GM12878 (cell line): ENCODE results near the gene LRCH4. TPM values are rescaled to one million over a fixed set of nuclear protein-coding genes. Genes with fewer than 3 reads are reported as not detected.

Experiments
- ATAC-seq: fragments of 200-7000 bp; cut with Tn5 transposase; 3 replicates; pipeline ENCODE4 v1.9.1; 2020; ENCODE audit warnings: mild to moderate bottlenecking, moderate library complexity
- BruUV-seq: library from RNA; stranded (reverse); fragments of 400-500 nt; replicated peaks from 2 replicates; lab custom pipeline; 2021; lab: Mats Ljungman, UMichigan
- CTCF ChIA-PET: fragments of 300-600 bp; sonication (Branson Sonifier 250); formaldehyde crosslinking; extraction: SDS; loops from one replicate; lab custom pipeline; 2021; ENCODE audit warnings: inconsistent platforms; lab: Yijun Ruan, JAX
- POLR2A ChIA-PET: fragments of 350-600 bp; formaldehyde crosslinking; extraction: SDS; loops from one replicate; lab custom pipeline; 2021; ENCODE audit warnings: inconsistent platforms; lab: Charles Lee
- RAD21 ChIA-PET: fragments of 300-600 bp; sonication (Branson Sonifier 250); formaldehyde crosslinking; loops from one replicate; lab custom pipeline; 2023; ENCODE audit warnings: antibody characterized with exemption; ENCODE audit not compliant: unreplicated experiment; lab: Charles Lee
- SMC1A ChIA-PET: fragments of 300-600 bp; sonication (Branson Sonifier 250); formaldehyde crosslinking; loops from one replicate; lab custom pipeline; 2023; ENCODE audit not compliant: unreplicated experiment, uncharacterized antibody; lab: Charles Lee
- DNase-seq: peaks from one replicate; pipeline ENCODE4 v3.0.0-alpha.2; 2011; ENCODE audit warnings: low read depth, low spot score
- FAIRE-seq: peaks from 3 replicates; lab custom pipeline; 2011; peaks lifted over from hg19 to GRCh38; lab: Jason Lieb, UNC
- H2AFZ ChIP-seq: 2 replicates; pipeline ENCODE4 v1.6.0; 2011; ENCODE audit warnings: low read depth, low read length, control low read depth; ENCODE audit not compliant: control insufficient read depth
- H3K27ac ChIP-seq: 2 replicates; pipeline ENCODE4 v1.5.1; 2011; ENCODE audit warnings: control low read depth; ENCODE audit not compliant: control insufficient read depth, insufficient read depth
- H3K27me3 ChIP-seq, 2 experiments: replicated peaks in 1 of 2; 2 replicates each; pipeline versions ENCODE4 v1.6.0 to v1.6.1; 2011; ENCODE audit warnings: low read length in 1 of 2; ENCODE audit not compliant: control insufficient read depth in 2 of 2, insufficient read depth in 2 of 2
- H3K36me3 ChIP-seq, 2 experiments: 2 replicates each; pipeline ENCODE4 v1.5.1; 2011; ENCODE audit warnings: low read length in 1 of 2; ENCODE audit not compliant: control insufficient read depth in 2 of 2, insufficient read depth in 2 of 2
- H3K4me1 ChIP-seq: 2 replicates; pipeline ENCODE4 v1.6.1; 2011; ENCODE audit warnings: mild to moderate bottlenecking, low read length, moderate library complexity, mixed read lengths; ENCODE audit not compliant: control insufficient read depth, insufficient read depth
- H3K4me2 ChIP-seq: 2 replicates; pipeline ENCODE4 v1.6.0; 2011; ENCODE audit warnings: control low read depth; ENCODE audit not compliant: control insufficient read depth, insufficient read depth
- H3K4me3 ChIP-seq: fragments of 200-600 bp; sonication (generic); 2 replicates; pipeline ENCODE4 v1.5.1; 2016
- H3K79me2 ChIP-seq: 2 replicates; pipeline ENCODE4 v1.6.0; 2011; ENCODE audit warnings: low read length; ENCODE audit not compliant: control insufficient read depth, insufficient read depth
- H3K9ac ChIP-seq: 2 replicates; pipeline ENCODE4 v1.8.0; 2011; ENCODE audit warnings: low read length, control low read depth, mixed read lengths; ENCODE audit not compliant: control insufficient read depth, insufficient read depth
- H3K9me3 ChIP-seq: replicated peaks from 3 replicates; pipeline ENCODE4 v1.5.1; 2011; ENCODE audit warnings: mild to moderate bottlenecking, low read length; ENCODE audit not compliant: control insufficient read depth, insufficient read depth
- H4K20me1 ChIP-seq: 2 replicates; pipeline ENCODE4 v1.6.0; 2011; ENCODE audit not compliant: control insufficient read depth, insufficient read depth
- BMI1 ChIP-seq: fragments of 450-650 bp; IDR thresholded peaks from 2 replicates; pipeline ENCODE4 v1.6.1; 2016; ENCODE audit warnings: mild to moderate bottlenecking, moderate library complexity, borderline replicate concordance
- CREB1 ChIP-seq: IDR thresholded peaks from 2 replicates; pipeline ENCODE4 v1.6.1; 2012; ENCODE audit warnings: low read depth, mild to moderate bottlenecking, inconsistent platforms
- FOS ChIP-seq: IDR thresholded peaks from 3 replicates; pipeline ENCODE4 v1.6.1; 2011; ENCODE audit warnings: borderline replicate concordance; ENCODE audit not compliant: insufficient read length; ENCODE audit errors: extremely low read depth
- FOXK2 ChIP-seq: fragments of 450-650 bp; IDR thresholded peaks from 2 replicates; pipeline ENCODE4 v1.6.1; 2017; ENCODE audit warnings: mild to moderate bottlenecking, moderate library complexity
- FOXM1 ChIP-seq: IDR thresholded peaks from 2 replicates; pipeline ENCODE4 v1.6.1; 2012; ENCODE audit warnings: low read depth, mild to moderate bottlenecking, inconsistent platforms, low read length, moderate library complexity
- IKZF1 ChIP-seq: fragments of 450-650 bp; conservative IDR thresholded peaks from 2 replicates; pipeline ENCODE4 v1.6.1; 2017; ENCODE audit warnings: antibody characterized with exemption, mild to moderate bottlenecking
- KLF5 ChIP-seq: fragments of 450-650 bp; IDR thresholded peaks from 2 replicates; pipeline ENCODE4 v1.6.1; 2014; ENCODE audit warnings: mild to moderate bottlenecking; ENCODE audit not compliant: partially characterized antibody
- MEF2B ChIP-seq: fragments of 450-650 bp; IDR thresholded peaks from 2 replicates; pipeline ENCODE4 v1.6.1; 2018; ENCODE audit warnings: mild to moderate bottlenecking, moderate library complexity; ENCODE audit not compliant: partially characterized antibody, poor library complexity, severe bottlenecking
- MTA3 ChIP-seq: IDR thresholded peaks from 2 replicates; pipeline ENCODE4 v1.6.1; 2012; ENCODE audit warnings: low read length, inconsistent platforms, borderline replicate concordance
- NR2F1 ChIP-seq: fragments of 450-650 bp; conservative IDR thresholded peaks from 2 replicates; pipeline ENCODE4 v1.6.1; 2017; ENCODE audit warnings: mild to moderate bottlenecking
- PML ChIP-seq: IDR thresholded peaks from 2 replicates; pipeline ENCODE4 v1.6.1; 2012; ENCODE audit warnings: low read length, inconsistent platforms
- SPI1 ChIP-seq: IDR thresholded peaks from 2 replicates; pipeline ENCODE4 v1.6.1; 2011; ENCODE audit warnings: low read depth, mild to moderate bottlenecking, low read length, moderate library complexity, borderline replicate concordance; ENCODE audit not compliant: insufficient read depth
- ZSCAN29 ChIP-seq: fragments of 450-650 bp; IDR thresholded peaks from 2 replicates; pipeline ENCODE4 v1.6.1; 2017; ENCODE audit warnings: mild to moderate bottlenecking, moderate library complexity
- WGBS: methylation state at CpG from one replicate; pipeline ENCODE4 v1.1.6; 2016; ENCODE audit warnings: low lambda C conversion rate; ENCODE audit not compliant: insufficient replicate concordance, insufficient coverage; ENCODE audit errors: missing lambda C conversion rate; 5-methylcytosine and 5-hydroxymethylcytosine counted together
- in situ Hi-C: fragments of 300-500 bp; cut with MboI; formaldehyde crosslinking; loops from 9 replicates; pipeline ENCODE4 v1.14.3; 2018; ENCODE audit warnings: mixed read lengths
- intact Hi-C: fragments of 100-400 bp; cut with micrococcal nuclease; formaldehyde crosslinking; loops from one replicate; pipeline ENCODE4 v1.14.2; 2022; ENCODE audit not compliant: unreplicated experiment
- polyA plus RNA-seq, 11 experiments: library from polyadenylated mRNA; depleted of rRNA in 4 of 11; unstranded in 6 of 11; stranded (reverse) in 5 of 11; fragments of >200 nt; fragmentation: Nextera tagmentation in 4 of 11; fragmentation: Illumina TruSeq in 1 of 11; extraction: Ambion mirVana in 4 of 11; extraction: Trizol in 1 of 11; gene quantifications; 1 replicate in 1 of 11; 2 replicates in 10 of 11; pipeline versions ENCODE4 v1.2.1 to v1.2.3, GENCODE V29; 2011 to 2016; ENCODE audit warnings: inconsistent platforms in 2 of 11, missing spikeins in 2 of 11, low read depth in 1 of 11
- total RNA-seq, 4 experiments: library from RNA; depleted of rRNA in 3 of 4; stranded (reverse); fragments of >200 nt in 3 of 4; fragmentation: Illumina TruSeq in 1 of 4; extraction: Trizol in 1 of 4; gene quantifications; 2 replicates each; pipeline versions ENCODE4 v1.2.1 to v1.2.3, GENCODE V29; 2013 to 2021
- TF ChIP-seq, protein P1 (sequence below): fragments of 450-650 bp; IDR thresholded peaks from 2 replicates; pipeline ENCODE4 v1.6.1; 2017; ENCODE audit warnings: mild to moderate bottlenecking
- TF ChIP-seq, protein P2 (sequence below): IDR thresholded peaks from 2 replicates; pipeline ENCODE4 v1.6.1; 2011; ENCODE audit warnings: mild to moderate bottlenecking, low read depth, low read length, moderate library complexity; ENCODE audit not compliant: insufficient replicate concordance
- TF ChIP-seq, protein P3 (sequence below): fragments of 450-650 bp; IDR thresholded peaks from 2 replicates; pipeline ENCODE4 v1.6.1; 2016; ENCODE audit warnings: mild to moderate bottlenecking

LRCH4 gene
- total and polyA plus RNA-seq, 10 of the 15 experiments (the other 5 are each of a cell fraction or from before 2014, with no cell fraction given): 0.58 to 96.7 (median 28.4) TPM

DNA sequence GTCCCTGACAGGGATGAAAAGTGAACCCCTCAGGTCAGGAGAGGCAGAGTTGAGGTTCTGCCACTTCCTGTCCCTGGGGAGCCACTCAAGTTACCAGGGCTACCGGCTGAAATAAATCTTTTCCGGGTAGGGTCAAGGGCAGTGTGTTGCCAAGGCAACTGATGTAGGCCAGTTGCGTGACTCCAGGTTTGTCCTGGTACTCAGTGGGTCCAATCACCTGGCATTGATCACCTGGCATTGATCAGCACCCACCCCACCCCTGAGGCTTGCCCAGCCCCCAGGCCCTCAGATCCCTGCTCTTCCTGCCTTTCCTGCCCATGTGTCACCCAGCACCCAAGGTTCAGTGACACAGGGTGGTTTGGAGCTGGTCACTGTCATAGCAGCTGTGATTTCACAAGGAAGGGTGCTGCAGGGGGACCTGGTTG is 18.2 kb downstream of the LRCH4 start:
- H2AFZ ChIP-seq: no peak overlapping the region
- peak; percentile 32 for ATAC-seq
- no peaks in the 10 kb centered on the region for H3K79me2 ChIP-seq
- DNase-seq: no peak
- in situ Hi-C loops (no loop called here), intact Hi-C loops (no loop called here)
- SMC1A ChIA-PET: interaction anchor here (0.9 kb wide), 1 partner anchor 19 kb away, joined by 3 read pairs; the partner anchor contains the start of gene FBXO24
- POLR2A ChIA-PET: no interaction called here
- H3K36me3 ChIP-seq: peaks cover 10 to 14% of the 10 kb centered on the region in 2 experiments; a peak in 3 of 4 replicates
- peaks cover 30% of the 10 kb centered on the region for H3K4me1 ChIP-seq
- H3K9ac ChIP-seq: no peak overlapping the region
- RAD21 ChIA-PET: no interaction called here
- no peak overlapping the region for H3K4me3 ChIP-seq
- H3K27ac ChIP-seq: no peak overlapping the region
- H3K27me3 ChIP-seq: no peaks in the 10 kb centered on the region
- WGBS: 2% methylated on average over 3 of the region's 3 CpGs
- H4K20me1 ChIP-seq: no peaks in the 10 kb centered on the region
- no peak overlapping the region for H3K4me2 ChIP-seq
- no peaks in the 10 kb centered on the region for H3K9me3 ChIP-seq
- no peak for FAIRE-seq
- TF ChIP-seq CREB1 (no peak), MEF2B (peak; percentile 74), FOXM1 (no peak), FOS (no peak), FOXK2 (no peak), PML (peak; percentile 59; the same call in 1 of the 2 replicates), ZSCAN29 (no peak), IKZF1 (no peak), BMI1 (peak; percentile 70), KLF5 (no peak), NR2F1 (0 out of 2 replicates have a peak, but pooled peaks have one; percentile 31), SPI1 (0 out of 2 replicates have a peak, but pooled peaks have one; percentile 6), MTA3 (peak; percentile 30; the same call in 1 of the 2 replicates)
- TF ChIP-seq, protein P1, sequence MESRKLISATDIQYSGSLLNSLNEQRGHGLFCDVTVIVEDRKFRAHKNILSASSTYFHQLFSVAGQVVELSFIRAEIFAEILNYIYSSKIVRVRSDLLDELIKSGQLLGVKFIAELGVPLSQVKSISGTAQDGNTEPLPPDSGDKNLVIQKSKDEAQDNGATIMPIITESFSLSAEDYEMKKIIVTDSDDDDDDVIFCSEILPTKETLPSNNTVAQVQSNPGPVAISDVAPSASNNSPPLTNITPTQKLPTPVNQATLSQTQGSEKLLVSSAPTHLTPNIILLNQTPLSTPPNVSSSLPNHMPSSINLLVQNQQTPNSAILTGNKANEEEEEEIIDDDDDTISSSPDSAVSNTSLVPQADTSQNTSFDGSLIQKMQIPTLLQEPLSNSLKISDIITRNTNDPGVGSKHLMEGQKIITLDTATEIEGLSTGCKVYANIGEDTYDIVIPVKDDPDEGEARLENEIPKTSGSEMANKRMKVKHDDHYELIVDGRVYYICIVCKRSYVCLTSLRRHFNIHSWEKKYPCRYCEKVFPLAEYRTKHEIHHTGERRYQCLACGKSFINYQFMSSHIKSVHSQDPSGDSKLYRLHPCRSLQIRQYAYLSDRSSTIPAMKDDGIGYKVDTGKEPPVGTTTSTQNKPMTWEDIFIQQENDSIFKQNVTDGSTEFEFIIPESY: no peak
- TF ChIP-seq, protein P2, sequence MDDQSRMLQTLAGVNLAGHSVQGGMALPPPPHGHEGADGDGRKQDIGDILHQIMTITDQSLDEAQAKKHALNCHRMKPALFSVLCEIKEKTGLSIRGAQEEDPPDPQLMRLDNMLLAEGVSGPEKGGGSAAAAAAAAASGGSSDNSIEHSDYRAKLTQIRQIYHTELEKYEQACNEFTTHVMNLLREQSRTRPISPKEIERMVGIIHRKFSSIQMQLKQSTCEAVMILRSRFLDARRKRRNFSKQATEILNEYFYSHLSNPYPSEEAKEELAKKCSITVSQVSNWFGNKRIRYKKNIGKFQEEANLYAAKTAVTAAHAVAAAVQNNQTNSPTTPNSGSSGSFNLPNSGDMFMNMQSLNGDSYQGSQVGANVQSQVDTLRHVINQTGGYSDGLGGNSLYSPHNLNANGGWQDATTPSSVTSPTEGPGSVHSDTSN: no peak
- TF ChIP-seq, protein P3, sequence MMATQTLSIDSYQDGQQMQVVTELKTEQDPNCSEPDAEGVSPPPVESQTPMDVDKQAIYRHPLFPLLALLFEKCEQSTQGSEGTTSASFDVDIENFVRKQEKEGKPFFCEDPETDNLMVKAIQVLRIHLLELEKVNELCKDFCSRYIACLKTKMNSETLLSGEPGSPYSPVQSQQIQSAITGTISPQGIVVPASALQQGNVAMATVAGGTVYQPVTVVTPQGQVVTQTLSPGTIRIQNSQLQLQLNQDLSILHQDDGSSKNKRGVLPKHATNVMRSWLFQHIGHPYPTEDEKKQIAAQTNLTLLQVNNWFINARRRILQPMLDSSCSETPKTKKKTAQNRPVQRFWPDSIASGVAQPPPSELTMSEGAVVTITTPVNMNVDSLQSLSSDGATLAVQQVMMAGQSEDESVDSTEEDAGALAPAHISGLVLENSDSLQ: peak; percentile 21; the same call in 1 of the 2 replicates
- CTCF ChIA-PET: interaction anchor here (1.1 to 12.6 kb wide), 3 partner anchors 18 to 124 kb away, joined by 3 to 190 read pairs (median 5); partner anchors contain the start of genes FBXO24 and LRCH4
- no TSS peak for BruUV-seq
